Omental fat pad (tissue), 4 donors: Measurements from ENCODE around the gene NR2F1-AS1. TPM values are rescaled to one million over a fixed set of nuclear protein-coding genes. Genes with fewer than 3 reads are reported as not detected.
A peak's percentile ranks its signal among the peaks of the same experiment; 100 is the strongest.

Source experiments
- ATAC-seq: fragments of 150-250 bp; one replicate; pipeline ENCODE4 v1.9.1; 2016; ENCODE audit warnings: mild to moderate bottlenecking, moderate library complexity; ENCODE audit not compliant: low FRiP score
- DNase-seq: peaks from one replicate; pipeline ENCODE4 v3.0.0-alpha.2; 2019; ENCODE audit warnings: low spot score
- total RNA-seq, 4 donors: library from RNA; depleted of rRNA; stranded (reverse); fragments of >200 nt; gene quantifications; one replicate each; pipeline ENCODE4 v1.1.0, GENCODE V29; 2016
- TF ChIP-seq, protein P1 (sequence below), 3 donors: fragments of 450-650 bp; IDR thresholded peaks; one replicate each; pipeline ENCODE4 v1.5.1; 2016 to 2017; ENCODE audit warnings: antibody characterized with exemption in 3 of 3, mild to moderate bottlenecking in 3 of 3, moderate library complexity in 2 of 3

NR2F1-AS1 gene
- total RNA-seq, 4 donors from 2014 or later, result 17.3 to 31.0 (median 22.9) TPM

DNA sequence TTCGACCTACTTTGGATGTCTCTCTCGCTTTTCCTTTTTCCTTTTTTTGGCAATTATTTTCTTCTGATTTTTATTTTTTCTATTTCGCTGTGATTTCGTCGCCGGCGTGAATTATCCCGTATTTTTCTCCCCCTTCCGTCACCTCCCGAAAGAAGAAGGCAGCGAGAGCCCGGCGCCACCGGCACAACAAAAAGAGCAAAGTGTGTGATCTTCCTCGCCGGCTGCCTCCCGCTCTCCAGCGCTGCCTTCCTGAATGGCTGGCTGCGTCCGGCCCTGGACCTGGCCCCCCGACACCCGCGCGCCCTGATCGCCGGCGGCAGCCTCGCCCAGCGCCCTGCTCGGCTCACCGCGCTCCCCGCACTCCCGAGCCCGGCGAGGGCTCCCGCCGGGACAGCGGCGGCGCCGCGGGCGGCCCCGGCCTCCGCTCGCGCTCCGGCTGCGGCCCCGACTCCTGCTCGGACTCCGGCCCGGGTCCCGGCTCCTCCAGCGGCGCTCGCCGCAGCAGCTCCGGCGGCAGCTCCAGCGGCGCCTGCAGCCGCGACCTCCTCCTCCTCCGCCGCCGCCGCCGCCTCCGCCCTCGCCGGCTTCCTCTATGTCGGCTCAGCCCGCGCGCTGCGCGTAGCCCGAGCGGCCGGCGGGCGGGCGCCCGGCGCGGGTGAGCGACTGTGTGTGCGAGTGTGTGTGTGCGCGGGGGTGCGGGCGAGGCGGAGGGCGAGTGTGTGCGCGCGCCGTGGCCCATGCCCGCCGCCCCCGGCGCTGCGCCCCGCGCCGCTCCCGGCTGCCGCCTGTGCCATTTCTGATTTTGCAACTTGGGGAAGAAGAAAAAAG lies 3.0 kb upstream of the NR2F1-AS1 start:
- no peak for DNase-seq
- no peak for ATAC-seq
- TF ChIP-seq, protein P1, sequence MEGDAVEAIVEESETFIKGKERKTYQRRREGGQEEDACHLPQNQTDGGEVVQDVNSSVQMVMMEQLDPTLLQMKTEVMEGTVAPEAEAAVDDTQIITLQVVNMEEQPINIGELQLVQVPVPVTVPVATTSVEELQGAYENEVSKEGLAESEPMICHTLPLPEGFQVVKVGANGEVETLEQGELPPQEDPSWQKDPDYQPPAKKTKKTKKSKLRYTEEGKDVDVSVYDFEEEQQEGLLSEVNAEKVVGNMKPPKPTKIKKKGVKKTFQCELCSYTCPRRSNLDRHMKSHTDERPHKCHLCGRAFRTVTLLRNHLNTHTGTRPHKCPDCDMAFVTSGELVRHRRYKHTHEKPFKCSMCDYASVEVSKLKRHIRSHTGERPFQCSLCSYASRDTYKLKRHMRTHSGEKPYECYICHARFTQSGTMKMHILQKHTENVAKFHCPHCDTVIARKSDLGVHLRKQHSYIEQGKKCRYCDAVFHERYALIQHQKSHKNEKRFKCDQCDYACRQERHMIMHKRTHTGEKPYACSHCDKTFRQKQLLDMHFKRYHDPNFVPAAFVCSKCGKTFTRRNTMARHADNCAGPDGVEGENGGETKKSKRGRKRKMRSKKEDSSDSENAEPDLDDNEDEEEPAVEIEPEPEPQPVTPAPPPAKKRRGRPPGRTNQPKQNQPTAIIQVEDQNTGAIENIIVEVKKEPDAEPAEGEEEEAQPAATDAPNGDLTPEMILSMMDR (IDR thresholded peaks at IDR 0.05), result no peak

DNA sequence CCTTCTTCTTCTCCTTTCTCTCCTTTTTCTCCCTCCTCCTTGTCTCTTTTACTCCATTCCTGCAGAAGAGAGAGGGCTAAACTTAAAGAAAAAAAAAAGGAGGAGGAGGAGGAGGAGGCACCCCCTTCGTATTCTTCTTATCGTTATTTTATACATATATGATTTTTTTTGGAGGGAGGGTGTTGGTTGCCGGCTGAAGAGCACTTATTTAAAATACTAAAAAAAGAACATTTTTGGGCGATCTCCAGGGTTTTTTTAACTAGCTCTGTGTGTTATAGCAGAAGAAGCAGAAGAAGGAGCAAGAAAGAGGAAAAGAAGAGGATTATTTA lies 2.4 kb upstream of the NR2F1-AS1 start:
- no peak for ATAC-seq
- TF ChIP-seq, protein P1 (IDR thresholded peaks at IDR 0.05), result no peak
- no peak for DNase-seq

DNA sequence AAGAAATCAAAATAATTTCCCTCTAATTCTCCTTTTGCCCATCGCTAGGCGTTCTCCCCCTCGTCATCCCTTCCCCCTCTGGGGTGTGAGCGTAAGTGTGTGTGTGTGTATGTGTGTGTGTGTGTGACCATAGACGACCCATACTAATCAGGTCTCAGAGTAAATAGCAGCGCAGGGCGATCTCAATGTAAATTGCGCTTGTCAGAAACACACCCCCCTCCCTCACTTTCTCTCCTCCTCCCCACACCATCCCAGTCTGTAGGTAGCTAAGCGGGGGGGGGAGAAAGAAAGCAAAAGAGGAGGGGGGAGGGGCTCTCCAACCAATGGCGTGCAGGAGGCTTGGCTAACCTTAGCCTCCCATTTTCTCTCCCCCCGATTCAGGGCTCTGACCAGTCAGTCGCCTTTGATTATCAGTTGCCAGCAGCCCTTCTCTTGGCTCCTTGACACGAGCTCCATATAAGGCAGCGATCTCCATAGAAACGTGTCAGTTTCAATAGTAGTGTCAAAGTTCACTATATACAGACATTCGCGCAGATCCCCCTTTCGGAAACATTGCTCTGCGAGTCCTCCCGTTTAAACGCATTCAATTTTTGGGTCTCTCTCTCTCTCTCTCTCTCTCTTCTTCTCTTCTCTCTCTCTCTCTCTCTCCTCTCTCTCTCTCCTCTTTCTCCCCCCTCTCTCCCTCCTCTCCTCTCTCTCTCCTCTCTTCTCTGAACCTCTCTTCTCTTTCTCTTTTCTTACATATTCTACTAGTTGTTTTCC lies 1.8 kb upstream of the NR2F1-AS1 start, which contains the start of gene NR2F1:
Gene NR2F1 (plus strand): TSS at position 546 of the 762 bp plus-strand sequence. CDS start 1,802 bp downstream, outside the sequence.
- TF ChIP-seq, protein P1 (IDR thresholded peaks at IDR 0.05), result peak in 2 of 3 donors; percentile 22 to 98
- no peak for DNase-seq
- peak; percentile 72 for ATAC-seq

DNA sequence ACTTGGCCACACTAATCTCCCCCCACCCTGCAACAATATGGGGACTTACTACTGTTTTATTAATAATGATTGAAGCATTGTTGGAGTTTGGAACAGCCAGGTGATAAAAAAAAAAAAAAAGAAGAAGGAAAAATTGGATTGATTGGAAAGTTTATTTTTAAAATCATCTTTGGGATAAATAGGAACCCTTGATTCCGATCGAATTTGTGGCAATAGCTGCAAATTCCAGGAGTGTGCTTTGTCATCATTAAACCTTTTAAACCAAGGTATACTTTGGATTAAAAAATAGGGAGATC lies 1.1 kb upstream of the NR2F1-AS1 start:
- TF ChIP-seq, protein P1 (IDR thresholded peaks at IDR 0.05), result no peak
- ATAC-seq (no peak), DNase-seq (no peak)

DNA sequence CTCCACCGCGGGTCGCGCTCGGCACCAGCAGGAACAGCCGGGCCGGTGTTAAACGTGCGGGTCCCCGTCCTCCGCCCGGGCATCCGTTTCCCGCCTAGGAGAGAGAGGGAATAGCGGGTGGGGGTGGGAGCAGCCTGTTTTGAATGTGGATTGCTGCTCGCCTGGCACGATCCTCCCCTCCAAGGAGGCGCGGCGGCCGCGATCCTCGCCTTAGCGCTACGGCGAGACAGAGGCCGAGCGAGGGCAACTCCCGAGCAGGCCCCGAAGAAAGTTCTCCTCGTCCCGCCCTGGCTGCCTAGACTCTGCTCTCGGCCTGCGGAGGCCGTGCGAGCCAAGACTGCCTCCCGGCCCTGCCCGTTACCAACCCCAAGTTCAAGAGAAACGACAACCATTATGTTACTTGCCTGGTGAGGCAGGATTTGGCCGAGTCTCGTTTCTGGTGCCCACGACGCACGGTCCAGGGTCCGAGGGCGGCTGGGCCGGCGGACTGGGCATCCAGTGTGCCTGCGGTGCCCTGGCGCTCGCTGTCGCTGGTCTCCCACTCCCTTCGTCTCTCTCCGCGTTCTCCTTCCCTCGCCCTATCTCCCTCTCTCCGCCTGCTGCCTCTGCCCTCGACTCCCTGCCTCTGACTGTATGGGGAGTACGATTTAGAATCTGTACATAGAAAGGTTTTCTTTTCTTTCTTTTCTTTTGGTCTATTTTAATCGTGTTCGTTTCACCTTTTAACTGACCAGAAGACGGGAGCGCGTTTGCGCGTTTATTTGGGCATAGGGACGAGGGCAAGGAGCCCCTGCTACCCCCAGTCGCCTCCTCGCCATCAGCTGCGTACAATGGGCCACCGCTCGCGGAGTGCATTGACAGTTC lies 724 bp downstream of the NR2F1-AS1 start:
- DNase-seq (no peak), ATAC-seq (peak; percentile 10)
- TF ChIP-seq, protein P1 (IDR thresholded peaks at IDR 0.05), result no peak

DNA sequence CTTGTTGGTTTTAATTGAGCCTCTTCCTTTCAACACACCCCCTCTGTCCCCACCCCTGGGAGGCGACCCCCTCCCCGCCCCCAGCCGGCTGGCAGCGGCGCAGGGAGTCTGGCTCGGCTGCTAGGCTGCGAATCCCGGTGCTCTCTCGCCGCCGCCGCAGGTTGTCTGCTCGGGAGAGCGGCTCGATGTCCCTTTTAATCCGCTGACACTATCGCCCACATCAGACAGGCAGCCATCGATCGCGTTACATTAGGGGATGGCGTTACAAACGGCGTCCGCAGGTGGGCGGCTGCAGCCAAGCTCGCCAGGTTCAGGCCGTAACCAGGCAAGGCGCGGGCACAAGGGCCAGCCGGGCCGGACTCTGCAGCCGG lies 1.3 kb downstream of the NR2F1-AS1 start:
- ATAC-seq (peak; percentile 2), DNase-seq (no peak)
- TF ChIP-seq, protein P1 (IDR thresholded peaks at IDR 0.05), result no peak
